HG02852 (cell line): ENCODE data around the gene AMOTL1.

Experiments used
- ATAC-seq: cut with Tn5 transposase; IDR thresholded peaks from one replicate; pipeline ENCODE4 v1.9.1; 2021; ENCODE audit warnings: mild to moderate bottlenecking, moderate library complexity; ENCODE audit not compliant: unreplicated experiment

The AMOTL1 gene, protein sequence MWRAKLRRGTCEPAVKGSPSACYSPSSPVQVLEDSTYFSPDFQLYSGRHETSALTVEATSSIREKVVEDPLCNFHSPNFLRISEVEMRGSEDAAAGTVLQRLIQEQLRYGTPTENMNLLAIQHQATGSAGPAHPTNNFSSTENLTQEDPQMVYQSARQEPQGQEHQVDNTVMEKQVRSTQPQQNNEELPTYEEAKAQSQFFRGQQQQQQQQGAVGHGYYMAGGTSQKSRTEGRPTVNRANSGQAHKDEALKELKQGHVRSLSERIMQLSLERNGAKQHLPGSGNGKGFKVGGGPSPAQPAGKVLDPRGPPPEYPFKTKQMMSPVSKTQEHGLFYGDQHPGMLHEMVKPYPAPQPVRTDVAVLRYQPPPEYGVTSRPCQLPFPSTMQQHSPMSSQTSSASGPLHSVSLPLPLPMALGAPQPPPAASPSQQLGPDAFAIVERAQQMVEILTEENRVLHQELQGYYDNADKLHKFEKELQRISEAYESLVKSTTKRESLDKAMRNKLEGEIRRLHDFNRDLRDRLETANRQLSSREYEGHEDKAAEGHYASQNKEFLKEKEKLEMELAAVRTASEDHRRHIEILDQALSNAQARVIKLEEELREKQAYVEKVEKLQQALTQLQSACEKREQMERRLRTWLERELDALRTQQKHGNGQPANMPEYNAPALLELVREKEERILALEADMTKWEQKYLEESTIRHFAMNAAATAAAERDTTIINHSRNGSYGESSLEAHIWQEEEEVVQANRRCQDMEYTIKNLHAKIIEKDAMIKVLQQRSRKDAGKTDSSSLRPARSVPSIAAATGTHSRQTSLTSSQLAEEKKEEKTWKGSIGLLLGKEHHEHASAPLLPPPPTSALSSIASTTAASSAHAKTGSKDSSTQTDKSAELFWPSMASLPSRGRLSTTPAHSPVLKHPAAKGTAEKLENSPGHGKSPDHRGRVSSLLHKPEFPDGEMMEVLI

DNA sequence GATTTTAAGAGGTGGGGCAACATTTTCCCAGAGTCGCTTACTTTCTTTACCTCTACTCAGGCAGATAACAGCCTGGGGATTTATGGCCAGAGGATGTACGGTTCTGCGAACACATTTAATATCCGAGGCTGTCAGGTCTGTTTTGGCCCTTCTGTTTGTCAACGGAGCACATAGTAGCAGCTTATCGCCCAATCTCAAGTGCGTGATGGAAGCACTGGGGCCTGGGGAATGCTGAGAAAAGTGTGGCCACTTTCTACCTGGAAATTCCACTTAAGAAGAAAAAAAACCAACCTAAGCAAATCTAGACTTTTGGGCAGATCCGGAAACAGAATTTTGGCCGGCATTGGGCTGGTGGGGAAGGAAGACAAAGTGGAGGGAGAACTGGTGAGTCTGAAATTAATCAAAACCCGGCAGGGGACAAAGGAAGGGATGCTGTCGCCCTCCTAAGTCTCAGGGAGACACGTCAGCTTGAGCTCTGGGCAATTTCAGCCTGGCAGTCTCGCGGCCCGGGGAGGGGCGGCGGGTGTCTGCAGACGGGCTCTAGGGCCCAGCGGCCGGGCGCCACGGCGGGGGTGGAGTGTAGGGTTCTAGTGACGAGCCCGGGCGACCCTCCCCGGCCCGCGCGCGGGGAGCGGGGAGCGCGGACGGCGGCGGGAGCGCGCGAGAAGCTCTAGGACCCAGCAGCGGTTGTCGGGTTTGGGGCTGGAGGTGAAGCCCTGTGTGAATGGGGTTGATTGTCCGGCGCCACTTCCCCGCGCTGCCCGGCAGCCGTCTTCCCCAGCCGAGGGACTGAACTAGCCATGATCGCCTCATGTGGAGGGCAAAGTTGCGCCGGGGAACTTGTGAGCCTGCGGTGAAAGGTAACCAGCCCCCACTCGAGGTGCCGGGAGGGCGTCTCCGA, at the start of gene AMOTL1:
Gene AMOTL1 (plus strand): TSS at position 656 of the 901 bp plus-strand sequence. CDS start 156 bp downstream, at position 812.
- peak; percentile 65 for ATAC-seq

- no peak for ATAC-seq
Measured at GRCh38 chr11:94719876-94720275, 48.3 kb upstream of the AMOTL1 start.

DNA sequence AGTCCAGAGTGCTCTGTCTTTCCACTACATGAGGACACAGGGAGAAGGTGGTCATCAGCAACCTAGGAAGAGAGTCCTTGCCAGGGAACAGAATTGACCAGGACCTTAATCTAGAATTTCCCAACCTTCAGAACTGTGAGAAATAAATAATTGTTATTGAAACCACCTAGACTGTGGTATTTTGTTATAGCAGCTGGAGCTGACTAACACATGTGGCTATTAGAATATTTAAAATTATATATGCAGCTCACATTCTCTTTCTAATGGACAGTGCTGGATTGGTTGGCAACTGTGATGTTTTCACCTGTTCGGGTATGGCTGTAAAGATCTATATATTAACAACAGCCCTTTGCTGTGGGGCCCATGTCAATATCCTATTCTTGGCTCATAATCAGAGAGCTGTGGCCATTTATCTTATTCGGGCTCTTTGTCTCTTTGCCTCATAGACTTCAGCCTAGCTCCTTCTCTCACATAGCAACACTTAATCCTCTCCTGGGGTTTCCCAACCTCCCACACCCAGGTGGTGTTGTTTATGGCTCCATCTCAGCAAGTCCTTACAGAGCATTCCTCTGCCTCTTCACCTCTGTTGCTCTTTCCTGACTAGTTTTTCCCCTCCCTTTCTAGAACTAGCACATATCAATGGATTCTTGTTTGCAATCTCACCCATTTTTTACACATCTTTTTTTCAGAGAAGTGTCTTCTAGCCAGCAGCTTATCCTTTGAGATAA, 46.4 kb upstream of the AMOTL1 start:
- no peak for ATAC-seq

DNA sequence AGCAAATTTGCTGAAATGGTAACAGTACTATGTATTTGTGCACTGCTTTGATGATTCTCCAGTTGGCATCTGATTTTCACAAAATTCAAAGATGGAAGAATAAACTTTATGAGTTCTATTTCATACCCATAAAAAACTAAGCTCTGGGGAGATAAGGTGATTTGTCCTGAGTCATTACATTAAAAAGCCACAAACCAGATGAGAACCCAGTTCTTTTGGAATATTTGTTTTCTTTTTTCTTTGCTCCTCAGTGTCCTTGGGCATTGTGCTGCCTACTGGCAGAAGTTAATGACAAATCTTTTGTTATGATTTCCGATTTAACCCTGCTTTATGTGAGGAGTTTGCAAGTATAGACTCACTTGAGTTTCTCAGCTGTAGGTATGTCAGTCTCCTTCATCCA, 45.4 kb upstream of the AMOTL1 start:
- ATAC-seq, result no peak

DNA sequence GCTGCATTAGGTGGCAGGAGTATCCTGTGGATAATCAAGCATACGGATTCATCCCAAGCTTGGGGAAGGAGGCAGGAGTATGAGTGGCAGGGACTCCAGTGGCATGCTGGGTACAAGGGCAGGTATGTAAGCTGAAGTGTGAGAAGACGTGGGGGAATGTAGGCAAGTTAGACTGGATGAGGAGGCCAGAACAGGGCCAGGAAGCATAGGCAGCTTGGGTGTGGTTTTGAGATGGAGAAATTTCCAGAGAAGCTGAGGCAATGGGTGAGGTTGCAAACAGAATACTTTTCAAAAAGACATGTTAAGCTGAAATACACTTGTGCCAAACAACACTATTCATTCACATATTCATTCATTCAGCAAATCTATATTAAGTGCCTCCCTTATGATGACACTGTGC, 43.1 kb upstream of the AMOTL1 start:
- ATAC-seq, result no peak

DNA sequence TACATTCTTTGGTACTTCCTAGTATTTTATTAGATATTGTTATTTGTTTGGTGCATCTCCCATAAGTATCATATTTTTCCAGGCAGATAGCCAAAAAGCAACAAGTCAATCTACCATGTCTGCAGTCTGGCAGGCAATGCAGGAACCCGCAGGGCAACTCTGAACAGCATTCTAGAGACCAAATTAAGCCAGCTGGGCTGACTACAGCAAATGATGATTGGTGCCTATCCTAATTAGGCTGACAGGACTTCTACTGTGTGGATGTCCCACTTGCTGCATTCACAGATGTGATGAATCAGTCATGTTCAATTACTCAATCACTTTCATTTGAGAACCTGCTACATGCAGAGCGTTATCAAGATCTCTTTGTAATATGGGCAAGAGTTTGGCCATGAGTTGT, 40.3 kb upstream of the AMOTL1 start:
- ATAC-seq, result no peak

DNA sequence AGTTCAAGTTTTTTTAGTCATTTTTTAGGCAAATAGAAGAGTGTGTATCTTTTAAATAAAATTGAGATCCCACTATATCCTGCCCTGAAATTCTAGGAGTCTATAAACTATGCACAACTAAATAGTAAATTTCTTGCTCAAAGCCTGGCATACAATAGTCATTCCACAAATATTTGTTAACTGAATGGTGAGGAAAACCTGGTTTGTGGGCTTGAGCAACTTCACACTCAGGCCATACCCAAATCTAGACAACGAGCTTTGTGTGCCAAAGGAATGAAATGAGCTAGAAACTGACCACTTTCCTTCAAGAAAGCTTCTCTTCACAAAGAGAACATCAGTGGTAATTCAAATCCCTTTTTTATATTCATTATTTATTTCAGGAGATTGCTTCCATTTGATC, 39.6 kb upstream of the AMOTL1 start:
- no peak for ATAC-seq

GRCh38 chr11:94728966-94729751, 39.0 kb upstream of the AMOTL1 start:
- ATAC-seq, result no peak

GRCh38 chr11:94730153-94730552, 38.0 kb upstream of the AMOTL1 start:
- no peak for ATAC-seq

- no peak for ATAC-seq
Measured at GRCh38 chr11:94731880-94732601, 36.1 kb upstream of the AMOTL1 start.

DNA sequence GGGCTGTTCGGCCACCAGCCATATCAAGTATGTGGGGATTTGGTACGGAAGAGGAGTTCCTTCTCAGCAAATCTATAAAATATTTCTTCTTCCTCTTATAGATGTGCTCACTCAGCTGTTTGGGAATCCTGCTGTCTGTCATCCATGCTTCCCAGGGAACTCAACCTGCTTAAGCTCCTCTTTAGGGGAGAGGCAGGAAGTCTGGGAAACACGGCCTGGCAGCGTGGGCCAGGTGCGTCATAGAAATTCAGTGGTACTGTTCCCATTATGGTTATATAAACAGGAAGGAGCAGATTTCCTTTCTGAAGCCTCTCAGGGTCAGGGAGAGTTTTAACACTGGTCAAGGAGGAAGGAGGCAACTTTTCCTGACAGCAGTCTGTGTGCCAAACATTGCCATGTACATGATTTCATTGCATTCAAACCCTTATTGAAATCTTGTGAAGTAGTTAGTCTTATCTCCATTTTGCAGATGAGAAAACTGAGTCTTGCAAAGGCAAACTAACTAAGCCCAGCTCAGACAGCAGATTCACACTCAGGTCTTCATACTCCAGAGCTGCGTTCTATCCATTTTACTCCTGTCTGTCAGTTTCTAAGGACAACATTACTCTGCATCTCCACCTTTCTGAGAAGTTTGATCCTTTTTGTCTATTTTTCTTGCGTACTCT, 35.4 kb upstream of the AMOTL1 start:
- ATAC-seq, result no peak

- ATAC-seq, result no peak
Measured at GRCh38 chr11:94734563-94735275, 33.4 kb upstream of the AMOTL1 start.

DNA sequence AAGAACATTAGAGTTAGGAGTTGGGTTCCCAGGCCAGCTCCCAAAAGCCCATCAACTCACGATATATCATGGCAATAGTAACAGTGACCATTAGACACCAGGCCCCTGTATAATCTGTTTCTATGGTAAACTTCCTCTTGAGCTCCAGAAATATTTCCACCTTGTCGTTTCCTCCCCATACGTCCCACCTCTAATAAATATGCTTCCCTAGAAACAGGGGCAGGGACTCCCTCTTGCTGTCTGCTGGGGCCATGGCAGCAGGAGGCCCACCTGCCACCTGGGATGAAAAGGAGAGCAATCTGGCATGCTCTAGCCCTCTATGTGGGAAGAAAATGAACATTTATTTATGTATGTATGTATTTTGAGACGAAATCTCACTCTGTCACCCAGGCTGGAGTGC, 32.2 kb upstream of the AMOTL1 start:
- ATAC-seq, result no peak

DNA sequence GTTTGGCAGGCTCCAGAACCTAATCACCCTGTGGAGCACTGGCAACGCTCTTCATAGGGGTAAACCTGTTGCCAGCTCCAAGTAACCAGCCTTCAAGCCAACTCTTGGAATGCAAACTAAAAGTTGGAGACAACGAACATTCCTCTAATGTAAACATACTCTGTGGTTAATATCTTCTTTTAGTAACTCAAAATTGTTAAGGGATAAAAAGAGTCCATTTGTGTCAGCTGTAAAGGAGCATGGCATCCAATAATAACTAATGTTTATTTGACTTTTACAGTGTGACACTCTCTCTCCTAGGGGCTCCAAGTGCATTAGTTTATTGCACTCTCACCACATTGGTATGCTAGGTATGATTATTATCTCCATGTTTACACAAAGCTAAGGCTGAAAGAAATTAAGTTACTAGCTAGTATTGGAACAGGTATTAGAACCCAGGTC, 31.0 kb upstream of the AMOTL1 start:
- no peak for ATAC-seq

DNA sequence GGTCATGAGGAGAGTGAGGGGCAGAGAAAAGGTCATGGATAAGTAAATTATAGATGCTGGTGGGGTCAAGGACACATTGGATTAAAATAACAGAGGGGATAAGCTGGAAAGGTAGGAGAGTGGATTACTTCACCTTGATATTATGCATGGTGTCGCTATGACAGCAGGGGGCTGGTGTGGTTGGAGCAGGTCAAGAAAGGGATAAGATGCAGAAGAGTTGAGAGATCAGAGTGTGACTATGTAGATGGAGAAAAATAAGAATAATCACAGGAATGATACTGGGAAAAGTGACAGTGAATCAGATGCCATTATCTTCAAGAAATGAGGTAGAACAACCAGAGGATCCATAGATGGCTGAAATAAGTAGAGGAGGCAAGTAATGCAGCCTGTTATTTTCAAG, 29.4 kb upstream of the AMOTL1 start:
- ATAC-seq, result no peak

GRCh38 chr11:94739331-94739730, 28.8 kb upstream of the AMOTL1 start:
- no peak for ATAC-seq
